ENCODE results near the gene NXPE3.
"Not testable (repeated sequence)": the region's sequence is repeated elsewhere in the genome, so short reads cannot be mapped to it uniquely, and the experiment has no call there.

NXPE3 gene

GRCh38 chr3:101779047-101779821, at the start of gene NXPE3:
TSS of gene NXPE3 (plus strand) at chr3:101779211. CDS start at chr3:101785597, 6,386 bp downstream.
- peak; percentile 93 for DNase-seq (ENCODE audit: low spot score)

DNA sequence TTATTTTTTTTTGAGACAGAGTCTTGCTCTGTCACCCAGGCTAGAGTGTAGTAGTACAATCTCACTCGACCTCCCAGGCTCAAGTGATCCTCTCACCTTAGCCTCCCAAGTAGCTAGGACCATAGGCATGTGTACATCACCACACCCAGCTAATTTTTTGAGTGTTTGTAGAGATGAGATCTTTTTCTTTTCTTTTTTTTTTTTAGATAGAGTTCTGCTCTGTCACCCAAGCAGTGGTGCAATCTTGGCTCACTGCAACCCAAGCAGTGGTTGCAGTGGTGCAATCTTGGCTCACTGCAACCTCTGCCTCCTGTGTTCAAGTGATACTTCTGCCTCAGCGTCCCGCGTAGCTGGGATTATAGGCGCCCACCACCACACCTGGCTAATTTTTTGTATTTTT, 49.4 kb upstream of the NXPE3 start:
- no peak for DNase-seq (ENCODE audit: low spot score)

- DNase-seq (ENCODE audit: low spot score): no peak
These were observed 48.2 kb upstream of the NXPE3 start for GRCh38 chr3:101730839-101731238.

DNA sequence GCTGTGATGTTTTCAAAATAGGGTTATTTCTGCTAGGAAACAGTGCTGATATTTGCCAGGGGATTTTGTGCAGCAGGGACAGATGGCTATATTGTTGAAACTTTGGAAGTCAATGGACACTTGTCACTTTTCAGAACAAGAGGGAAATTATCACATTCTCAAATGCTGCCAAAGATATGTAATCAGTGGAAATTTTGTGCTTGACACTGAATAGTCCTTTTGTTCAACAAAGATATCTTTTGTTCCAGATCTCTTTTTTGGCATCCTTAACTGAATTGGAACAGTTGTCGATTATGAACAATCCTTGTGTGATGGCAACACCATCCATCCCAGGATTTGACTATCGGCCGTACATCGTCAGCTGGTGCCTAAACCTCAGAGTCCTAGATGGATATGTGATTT, 46.8 kb upstream of the NXPE3 start:
- DNase-seq (ENCODE audit: low spot score): no peak

DNA sequence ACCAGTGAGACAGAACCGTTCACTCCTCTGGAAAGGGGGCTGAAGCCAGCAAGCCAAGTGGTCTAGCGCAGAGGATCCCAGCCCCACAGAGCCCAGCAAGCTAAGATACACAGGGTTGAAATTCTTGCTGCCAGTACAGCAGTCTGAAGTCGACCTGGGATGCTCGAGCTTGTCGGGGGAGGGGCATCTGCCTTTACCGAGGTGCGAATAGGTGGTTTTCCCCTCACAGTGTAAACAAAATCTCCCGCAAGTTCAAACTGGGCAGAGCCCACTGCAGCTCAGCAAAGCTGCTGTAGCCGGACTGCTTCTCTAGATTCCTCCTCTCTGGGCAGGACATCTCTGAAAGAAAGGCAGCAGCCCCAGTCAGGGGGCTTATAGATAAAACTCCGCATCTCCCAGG, 43.2 kb upstream of the NXPE3 start:
- no peak for DNase-seq (ENCODE audit: low spot score)

- not testable (repeated sequence) for DNase-seq (ENCODE audit: low spot score)
These were observed 37.1 kb upstream of the NXPE3 start for GRCh38 chr3:101741914-101742313.

DNA sequence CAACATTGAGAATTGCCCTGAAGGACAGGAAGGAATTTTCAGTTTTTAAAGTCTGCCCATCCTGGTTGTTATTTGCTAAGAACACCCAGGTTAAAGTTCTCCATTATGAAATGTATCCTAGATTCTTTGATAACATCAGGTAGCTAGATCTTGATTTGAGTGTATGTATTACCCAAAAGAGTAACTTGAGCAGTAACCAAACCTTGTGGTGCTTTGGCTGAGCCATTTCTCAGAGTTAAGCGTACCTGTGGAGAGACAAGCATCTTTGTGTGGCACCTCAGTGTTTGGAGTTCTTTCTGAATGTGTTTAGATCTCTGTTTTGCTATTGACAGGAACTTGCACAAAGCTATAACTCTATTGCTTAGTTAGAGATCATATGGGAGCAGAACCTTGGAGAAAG, 34.2 kb upstream of the NXPE3 start:
- DNase-seq (ENCODE audit: low spot score): no peak

DNA sequence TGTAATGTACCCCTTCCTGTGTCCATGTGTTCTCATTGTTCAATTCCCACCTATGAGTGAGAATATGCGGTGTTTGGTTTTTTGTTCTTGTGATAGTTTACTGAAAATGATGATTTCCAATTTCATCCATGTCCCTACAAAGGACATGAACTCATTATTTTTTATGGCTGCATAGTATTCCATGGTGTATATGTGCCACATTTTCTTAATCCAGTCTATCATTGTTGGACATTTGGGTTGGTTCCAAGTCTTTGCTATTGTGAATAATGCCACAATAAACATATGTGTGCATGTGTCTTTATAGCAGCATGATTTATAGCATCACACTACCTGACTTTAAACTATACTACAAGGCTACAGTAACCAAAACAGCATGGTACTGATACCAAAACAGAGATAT, 33.1 kb upstream of the NXPE3 start:
- not testable (repeated sequence) for DNase-seq (ENCODE audit: low spot score)

DNA sequence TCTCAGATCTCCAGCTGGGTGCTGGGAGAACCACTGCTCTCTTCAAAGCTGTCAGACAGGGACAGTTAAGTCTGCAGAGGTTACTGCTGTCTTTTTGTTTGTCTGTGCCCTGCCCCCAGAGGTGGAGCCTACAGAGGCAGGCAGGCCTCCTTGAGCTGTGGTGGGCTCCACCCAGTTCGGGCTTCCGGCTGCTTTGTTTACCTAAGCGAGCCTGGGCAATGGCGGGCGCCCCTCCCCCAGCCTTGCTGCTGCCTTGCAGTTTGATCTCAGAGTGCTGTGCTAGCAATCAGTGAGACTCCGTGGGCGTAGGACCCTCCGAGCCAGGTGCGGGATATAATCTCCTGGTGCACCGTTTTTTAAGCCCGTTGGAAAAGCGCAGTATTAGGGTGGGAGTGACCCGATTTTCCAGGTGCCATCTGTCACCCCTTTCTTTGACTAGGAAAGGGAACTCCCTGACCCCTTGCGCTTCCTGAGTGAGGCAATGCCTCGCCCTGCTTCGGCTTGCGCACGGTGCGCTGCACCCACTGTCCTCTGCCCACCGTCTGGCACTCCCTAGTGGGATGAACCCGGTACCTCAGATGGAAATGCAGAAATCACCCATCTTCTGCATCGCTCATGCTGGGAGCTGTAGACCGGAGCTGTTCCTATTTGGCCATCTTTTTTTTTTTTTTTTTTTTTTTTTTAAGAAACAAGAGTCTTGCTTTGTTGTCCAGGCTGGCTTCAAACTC, 25.5 kb upstream of the NXPE3 start:
- peak; percentile 2 for DNase-seq (ENCODE audit: low spot score)

GRCh38 chr3:101758224-101758623, 20.8 kb upstream of the NXPE3 start:
- DNase-seq (ENCODE audit: low spot score): no peak

DNA sequence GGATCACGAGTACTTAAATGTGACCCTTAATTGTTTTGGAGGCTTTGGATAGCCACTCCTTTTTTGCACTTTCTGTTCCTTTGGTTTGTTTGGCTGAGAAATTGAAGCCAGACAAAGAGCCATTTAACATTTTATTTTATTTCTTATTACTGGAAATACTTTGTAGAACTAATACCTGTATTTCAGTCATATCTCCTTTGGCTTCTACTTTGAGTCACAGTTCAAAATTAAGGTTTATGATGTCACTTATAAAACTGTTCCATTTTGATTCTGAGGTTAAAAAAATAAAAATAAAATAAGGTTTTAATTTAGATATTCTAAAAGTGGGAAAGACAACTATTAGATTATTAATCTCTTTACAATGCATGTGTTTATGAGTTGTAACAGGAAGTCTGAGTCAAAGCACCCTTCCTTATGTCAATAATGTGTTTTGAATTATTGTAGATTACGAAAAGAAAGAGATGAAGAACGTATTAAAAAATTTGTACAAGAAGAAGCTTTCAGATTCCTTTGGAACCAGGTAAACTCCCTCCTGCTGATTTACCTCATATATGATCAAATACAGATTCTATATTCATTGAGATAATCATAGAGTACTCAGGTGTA, 16.9 kb upstream of the NXPE3 start:
- DNase-seq (ENCODE audit: low spot score): no peak

DNA sequence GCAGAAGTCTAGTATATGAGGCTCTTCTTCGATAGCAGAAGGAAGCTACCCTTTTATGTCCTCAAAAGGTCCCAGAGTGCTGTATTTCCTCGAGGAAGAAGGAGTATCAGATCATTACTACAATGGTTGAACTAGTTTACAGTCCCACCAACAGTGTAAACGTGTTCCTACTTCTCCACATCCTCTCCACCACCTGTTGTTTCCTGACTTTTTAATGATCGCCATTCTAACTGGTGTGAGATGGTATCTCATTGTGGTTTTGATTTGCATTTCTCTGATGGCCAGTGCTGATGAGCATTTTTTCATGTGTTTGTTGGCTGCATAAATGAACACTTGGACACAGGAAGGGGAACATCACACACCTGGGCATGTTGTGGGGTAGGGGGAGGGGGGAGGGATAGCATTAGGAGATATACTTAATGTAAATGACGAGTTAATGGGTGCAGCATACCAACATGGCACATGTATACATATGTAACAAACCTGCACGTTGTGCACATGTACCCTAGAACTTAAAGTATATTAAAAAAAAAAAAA, 1.2 kb upstream of the NXPE3 start:
- DNase-seq (ENCODE audit: low spot score): not testable (repeated sequence)

DNA sequence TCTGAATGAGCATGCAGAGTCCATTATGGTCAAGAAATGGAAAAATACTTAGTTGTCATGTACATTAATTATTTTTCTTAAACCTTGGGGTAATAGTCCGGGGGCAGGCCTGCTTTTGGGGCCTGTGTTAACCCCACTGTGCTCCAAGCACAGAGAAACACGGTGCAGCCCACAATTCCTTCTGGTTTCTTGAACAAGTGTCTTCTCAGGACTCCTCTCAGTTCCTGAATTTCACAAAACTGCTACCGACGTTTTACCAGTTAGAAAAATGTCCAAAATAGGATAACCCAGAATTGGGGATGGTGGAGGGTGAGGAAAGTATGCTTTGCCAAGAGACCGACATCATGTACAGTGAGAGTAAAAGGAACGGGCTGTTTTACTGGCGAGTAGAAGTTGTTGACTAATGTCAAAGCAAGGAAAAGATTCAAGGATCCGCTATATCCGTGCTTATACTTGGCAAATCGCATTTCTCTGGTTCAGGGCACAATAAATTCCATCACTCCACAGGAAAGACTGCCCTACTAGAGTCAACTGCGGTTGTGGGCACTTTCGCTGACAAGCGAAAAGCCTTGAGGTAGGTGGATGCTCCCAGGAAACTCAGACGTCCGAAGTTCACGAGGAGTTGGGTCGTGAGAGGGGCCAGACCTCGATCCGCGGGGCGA, 495 bp upstream of the NXPE3 start:
- DNase-seq (ENCODE audit: low spot score): no peak

GRCh38 chr3:101779822-101780381, 891 bp downstream of the NXPE3 start:
- DNase-seq (ENCODE audit: low spot score): no peak

DNA sequence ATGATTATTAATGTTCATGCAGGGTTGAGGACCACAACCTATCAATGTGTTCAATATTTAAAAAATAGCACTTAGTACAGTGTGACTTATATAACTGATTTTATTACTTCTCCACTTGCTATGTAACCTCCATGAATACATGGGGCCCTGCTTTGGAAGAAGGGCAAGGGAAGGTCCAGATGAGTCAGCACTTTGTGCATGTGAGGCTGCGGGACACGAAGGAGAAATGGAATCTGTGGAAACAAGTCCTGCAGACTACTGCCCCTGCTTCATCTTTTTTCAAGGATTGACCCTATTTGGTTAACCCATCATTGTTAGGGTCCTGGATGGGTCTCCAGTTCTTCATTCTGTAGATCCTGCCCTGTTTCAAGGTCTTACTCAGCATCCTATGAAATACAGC, 1.6 kb downstream of the NXPE3 start:
- no peak for DNase-seq (ENCODE audit: low spot score)

- DNase-seq (ENCODE audit: low spot score): no peak
These were observed 2.2 kb downstream of the NXPE3 start for GRCh38 chr3:101781166-101781565.

- DNase-seq (ENCODE audit: low spot score): no peak
These were observed 6.0 kb downstream of the NXPE3 start for GRCh38 chr3:101784855-101785613.

- no peak for DNase-seq (ENCODE audit: low spot score)
These were observed 12.8 kb downstream of the NXPE3 start for GRCh38 chr3:101791778-101792177.

GRCh38 chr3:101796077-101796680, 17.2 kb downstream of the NXPE3 start:
- no peak for DNase-seq (ENCODE audit: low spot score)

DNA sequence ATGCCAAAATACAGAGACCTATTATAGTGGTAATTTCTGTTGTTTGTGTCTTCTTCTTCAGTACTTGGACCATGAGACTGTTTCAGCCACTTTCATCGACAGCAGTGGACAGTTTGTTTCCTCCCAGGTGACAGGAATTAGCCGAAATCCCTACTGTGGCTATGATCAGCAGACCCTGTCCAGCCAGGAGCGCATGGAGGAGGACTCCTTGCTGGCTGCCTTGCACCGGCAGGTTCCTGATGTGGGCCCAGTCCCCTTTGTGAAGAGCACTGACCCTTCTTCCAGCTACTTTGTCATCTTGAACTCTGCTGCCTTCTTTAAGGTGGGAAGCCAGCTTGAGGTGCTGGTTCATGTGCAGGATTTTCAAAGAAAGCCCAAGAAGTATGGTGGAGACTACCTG, 22.2 kb downstream of the NXPE3 start:
- DNase-seq (ENCODE audit: low spot score): no peak

- DNase-seq (ENCODE audit: low spot score): no peak
These were observed 23.2 kb downstream of the NXPE3 start for GRCh38 chr3:101802179-101802578.
